H54 (cell line): ENCODE data around the gene RFPL3.
"Not testable (repeated sequence)": the region's sequence is repeated elsewhere in the genome, so short reads cannot be mapped to it uniquely, and the experiment has no call there.

ENCODE experiments used
- DNase-seq: peaks from one replicate; pipeline ENCODE4 v3.0.0; 2011; ENCODE audit warnings: low spot score, mixed read lengths; ENCODE audit not compliant: insufficient read length
- FAIRE-seq: peaks from 3 replicates; lab custom pipeline; 2011; peaks lifted over from hg19 to GRCh38; lab: Jason Lieb, UNC
- POLR2A ChIP-seq: IDR thresholded peaks from 2 replicates; pipeline ENCODE4 v1.6.1; 2011; ENCODE audit warnings: low read depth, mild to moderate bottlenecking, low read length

RFPL3 gene

GRCh38 chr22:32357567-32357966 is at the start of gene RFPL3:
Gene RFPL3, plus strand, starts transcription at chr22:32357867. Its CDS starts 205 bp downstream, at chr22:32358072.
- DNase-seq, FAIRE-seq: not testable (repeated sequence)

GRCh38 chr22:32308191-32308590 is 49.5 kb upstream of the RFPL3 start:
- no peak for FAIRE-seq
- DNase-seq, result no peak
- no peak for TF ChIP-seq POLR2A

- FAIRE-seq (no peak), DNase-seq (no peak)
- TF ChIP-seq POLR2A, result no peak
These were observed 48.7 kb upstream of the RFPL3 start for GRCh38 chr22:32308934-32309333.

GRCh38 chr22:32309585-32310251 is 47.9 kb upstream of the RFPL3 start:
- no peak for DNase-seq
- no peak for TF ChIP-seq POLR2A
- no peak for FAIRE-seq

GRCh38 chr22:32310777-32311176 is 46.9 kb upstream of the RFPL3 start:
- DNase-seq, result no peak
- no peak for FAIRE-seq
- TF ChIP-seq POLR2A, result no peak

- peak; percentile 7 for DNase-seq
- FAIRE-seq, result no peak
- TF ChIP-seq POLR2A, result no peak
These were observed 46.1 kb upstream of the RFPL3 start for GRCh38 chr22:32311551-32312071.

GRCh38 chr22:32312748-32313147 is 44.9 kb upstream of the RFPL3 start:
- TF ChIP-seq POLR2A, result no peak
- DNase-seq (no peak), FAIRE-seq (no peak)

GRCh38 chr22:32313532-32313931 is 44.1 kb upstream of the RFPL3 start:
- no peak for TF ChIP-seq POLR2A
- FAIRE-seq (no peak), DNase-seq (no peak)

GRCh38 chr22:32317524-32317923 is 40.1 kb upstream of the RFPL3 start:
- TF ChIP-seq POLR2A, result no peak
- DNase-seq (no peak), FAIRE-seq (no peak)

GRCh38 chr22:32318361-32318760 is 39.3 kb upstream of the RFPL3 start:
- FAIRE-seq (no peak), DNase-seq (no peak)

GRCh38 chr22:32319861-32320406 is 37.7 kb upstream of the RFPL3 start:
- no peak for FAIRE-seq
- TF ChIP-seq POLR2A, result no peak
- no peak for DNase-seq

More at GRCh38 chr22:32318361-32318760, 39.3 kb upstream of the RFPL3 start:
- TF ChIP-seq POLR2A, result no peak

- FAIRE-seq, result no peak
- no peak for DNase-seq
- TF ChIP-seq POLR2A, result no peak
These were observed 34.7 kb upstream of the RFPL3 start for GRCh38 chr22:32322986-32323385.

- TF ChIP-seq POLR2A, result no peak
- DNase-seq, result no peak
- no peak for FAIRE-seq
These were observed 34.0 kb upstream of the RFPL3 start for GRCh38 chr22:32323513-32324164.
